ENCODE results near the gene DCLK2. TPM values are rescaled to one million over a fixed set of nuclear protein-coding genes. Genes with fewer than 3 reads are reported as not detected.

The DCLK2 gene
- total and polyA plus RNA-seq, 2 of the 13 experiments (the other 11 are each of a cell fraction or from before 2014, with no cell fraction given), result not detected

GRCh38 chr4:150152766-150153165 lies 74.5 kb downstream of the DCLK2 start:
- FAIRE-seq, result no peak

More at GRCh38 chr4:150152766-150153165, 74.5 kb downstream of the DCLK2 start:
- ATAC-seq, result no peak
- ChIA-PET CTCF (ENCODE audit: low intra/inter-chr PET ratio, low total read pairs) (no interaction called here), POLR2A (no interaction called here)
- no TSS peak for BruUV-seq (replicated peaks)
- Histone ChIP-seq H3K79me2 (ENCODE audit: insufficient read depth, low read length) (no peaks in the 10 kb centered on the region), H3K4me3 (replicated peaks in 1 of 3; ENCODE audit: insufficient read depth in 1 of 3, low read depth in 2 of 3, low read length in 3 of 3) (no peak overlapping the region), H3K27ac (ENCODE audit: extremely low read length, insufficient read depth, low read length) (no peak overlapping the region), H3K4me1 (ENCODE audit: insufficient read depth, low read length) (no peaks in the 10 kb centered on the region), H3K4me2 (ENCODE audit: low read depth, low read length) (no peak overlapping the region), H3K36me3 (replicated peaks in 1 of 2; ENCODE audit: control insufficient read depth in 1 of 2, insufficient read depth in 2 of 2, low read length in 2 of 2) (no peaks in the 10 kb centered on the region), H3K27me3 (ENCODE audit: control insufficient read depth in 1 of 2, insufficient read depth in 2 of 2, low read length in 2 of 2) (no peaks in the 10 kb centered on the region), H4K20me1 (ENCODE audit: insufficient read depth, low read length) (no peaks in the 10 kb centered on the region), H2AFZ (ENCODE audit: low read length) (no peak overlapping the region), H3K9me3 (ENCODE audit: low read length) (no peaks in the 10 kb centered on the region), H3K9ac (ENCODE audit: insufficient read depth, low read depth, low read length) (no peak overlapping the region)
- intact Hi-C loops (cut with micrococcal nuclease; ENCODE audit: unreplicated experiment) (no loop called here), in situ Hi-C loops (cut with HindIII; ENCODE audit: extremely low pct_ligation_motif_present, low pct_unique_long_range_greater_than_20kb) (no loop called here)
- WGBS (ENCODE audit: low lambda C conversion rate), result 3% methylated on average over 3 of the region's 3 CpGs
- no peak for DNase-seq (ENCODE audit: low spot score)
- TF ChIP-seq ZNF256 (CRISPR knock-in tag; conservative IDR thresholded peaks at IDR 0.05), result no peak
- TF ChIP-seq ZNF775 (CRISPR knock-in tag; IDR thresholded peaks at IDR 0.05; ENCODE audit: borderline replicate concordance), result no peak
- TF ChIP-seq MXD3 (CRISPR knock-in tag; IDR thresholded peaks at IDR 0.05), result no peak
- no peak for TF ChIP-seq ZNF746 (CRISPR knock-in tag; IDR thresholded peaks at IDR 0.05)
- TF ChIP-seq ZNF276 (CRISPR knock-in tag; IDR thresholded peaks at IDR 0.05; ENCODE audit: low read depth), result no peak
- no peak for TF ChIP-seq ZSCAN31 (CRISPR knock-in tag; IDR thresholded peaks at IDR 0.05; ENCODE audit: low read depth)
- TF ChIP-seq, protein P1, sequence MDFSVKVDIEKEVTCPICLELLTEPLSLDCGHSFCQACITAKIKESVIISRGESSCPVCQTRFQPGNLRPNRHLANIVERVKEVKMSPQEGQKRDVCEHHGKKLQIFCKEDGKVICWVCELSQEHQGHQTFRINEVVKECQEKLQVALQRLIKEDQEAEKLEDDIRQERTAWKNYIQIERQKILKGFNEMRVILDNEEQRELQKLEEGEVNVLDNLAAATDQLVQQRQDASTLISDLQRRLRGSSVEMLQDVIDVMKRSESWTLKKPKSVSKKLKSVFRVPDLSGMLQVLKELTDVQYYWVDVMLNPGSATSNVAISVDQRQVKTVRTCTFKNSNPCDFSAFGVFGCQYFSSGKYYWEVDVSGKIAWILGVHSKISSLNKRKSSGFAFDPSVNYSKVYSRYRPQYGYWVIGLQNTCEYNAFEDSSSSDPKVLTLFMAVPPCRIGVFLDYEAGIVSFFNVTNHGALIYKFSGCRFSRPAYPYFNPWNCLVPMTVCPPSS (IDR thresholded peaks at IDR 0.05), result no peak
- TF ChIP-seq SNAPC2 (CRISPR knock-in tag; IDR thresholded peaks at IDR 0.05), result no peak
- TF ChIP-seq ZNF333 (CRISPR knock-in tag; IDR thresholded peaks at IDR 0.05; ENCODE audit: borderline replicate concordance), result no peak
- TF ChIP-seq SRSF9 (IDR thresholded peaks at IDR 0.05; ENCODE audit: borderline replicate concordance, insufficient read depth, low read depth, low read length, poor library complexity, severe bottlenecking), result no peak
- no peak for TF ChIP-seq SNAI1 (CRISPR knock-in tag; IDR thresholded peaks at IDR 0.05; ENCODE audit: borderline replicate concordance)
- TF ChIP-seq, protein P2, sequence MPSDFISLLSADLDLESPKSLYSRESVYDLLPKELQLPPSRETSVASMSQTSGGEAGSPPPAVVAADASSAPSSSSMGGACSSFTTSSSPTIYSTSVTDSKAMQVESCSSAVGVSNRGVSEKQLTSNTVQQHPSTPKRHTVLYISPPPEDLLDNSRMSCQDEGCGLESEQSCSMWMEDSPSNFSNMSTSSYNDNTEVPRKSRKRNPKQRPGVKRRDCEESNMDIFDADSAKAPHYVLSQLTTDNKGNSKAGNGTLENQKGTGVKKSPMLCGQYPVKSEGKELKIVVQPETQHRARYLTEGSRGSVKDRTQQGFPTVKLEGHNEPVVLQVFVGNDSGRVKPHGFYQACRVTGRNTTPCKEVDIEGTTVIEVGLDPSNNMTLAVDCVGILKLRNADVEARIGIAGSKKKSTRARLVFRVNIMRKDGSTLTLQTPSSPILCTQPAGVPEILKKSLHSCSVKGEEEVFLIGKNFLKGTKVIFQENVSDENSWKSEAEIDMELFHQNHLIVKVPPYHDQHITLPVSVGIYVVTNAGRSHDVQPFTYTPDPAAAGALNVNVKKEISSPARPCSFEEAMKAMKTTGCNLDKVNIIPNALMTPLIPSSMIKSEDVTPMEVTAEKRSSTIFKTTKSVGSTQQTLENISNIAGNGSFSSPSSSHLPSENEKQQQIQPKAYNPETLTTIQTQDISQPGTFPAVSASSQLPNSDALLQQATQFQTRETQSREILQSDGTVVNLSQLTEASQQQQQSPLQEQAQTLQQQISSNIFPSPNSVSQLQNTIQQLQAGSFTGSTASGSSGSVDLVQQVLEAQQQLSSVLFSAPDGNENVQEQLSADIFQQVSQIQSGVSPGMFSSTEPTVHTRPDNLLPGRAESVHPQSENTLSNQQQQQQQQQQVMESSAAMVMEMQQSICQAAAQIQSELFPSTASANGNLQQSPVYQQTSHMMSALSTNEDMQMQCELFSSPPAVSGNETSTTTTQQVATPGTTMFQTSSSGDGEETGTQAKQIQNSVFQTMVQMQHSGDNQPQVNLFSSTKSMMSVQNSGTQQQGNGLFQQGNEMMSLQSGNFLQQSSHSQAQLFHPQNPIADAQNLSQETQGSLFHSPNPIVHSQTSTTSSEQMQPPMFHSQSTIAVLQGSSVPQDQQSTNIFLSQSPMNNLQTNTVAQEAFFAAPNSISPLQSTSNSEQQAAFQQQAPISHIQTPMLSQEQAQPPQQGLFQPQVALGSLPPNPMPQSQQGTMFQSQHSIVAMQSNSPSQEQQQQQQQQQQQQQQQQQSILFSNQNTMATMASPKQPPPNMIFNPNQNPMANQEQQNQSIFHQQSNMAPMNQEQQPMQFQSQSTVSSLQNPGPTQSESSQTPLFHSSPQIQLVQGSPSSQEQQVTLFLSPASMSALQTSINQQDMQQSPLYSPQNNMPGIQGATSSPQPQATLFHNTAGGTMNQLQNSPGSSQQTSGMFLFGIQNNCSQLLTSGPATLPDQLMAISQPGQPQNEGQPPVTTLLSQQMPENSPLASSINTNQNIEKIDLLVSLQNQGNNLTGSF (CRISPR knock-in tag; IDR thresholded peaks at IDR 0.05), result no peak
- no peak for TF ChIP-seq MBNL3 (CRISPR knock-in tag; conservative IDR thresholded peaks at IDR 0.05)
- no peak for TF ChIP-seq ZNF83 (CRISPR knock-in tag; IDR thresholded peaks at IDR 0.05; ENCODE audit: borderline replicate concordance)
